Testis (tissue), 3 donors: ENCODE measurements around the gene FAM174C. TPM values are rescaled to one million over a fixed set of nuclear protein-coding genes. Genes with fewer than 3 reads are reported as not detected.

ENCODE experiments used
- DNase-seq: peaks from one replicate; pipeline ENCODE4 v3.0.0-alpha.2; 2019
- H3K27ac ChIP-seq, 2 donors: fragments of 200-600 bp; sonication (generic); one replicate each; pipeline ENCODE4 v1.5.1; 2019
- H3K27me3 ChIP-seq: fragments of 200-600 bp; sonication (generic); one replicate; pipeline ENCODE4 v1.5.1; 2019
- H3K36me3 ChIP-seq: fragments of 200-600 bp; sonication (generic); one replicate; pipeline ENCODE4 v1.5.1; 2017; ENCODE audit warnings: low read depth; ENCODE audit errors: missing control alignments
- H3K4me1 ChIP-seq: fragments of 200-600 bp; sonication (generic); one replicate; pipeline ENCODE4 v1.5.1; 2019
- H3K4me3 ChIP-seq, 2 donors: fragments of 200-600 bp; sonication (generic); one replicate each; pipeline ENCODE4 v1.5.1; 2017 to 2019
- H3K9me3 ChIP-seq: fragments of 200-600 bp; sonication (generic); one replicate; pipeline ENCODE4 v1.5.1; 2017
- POLR2A ChIP-seq: fragments of 450-650 bp; IDR thresholded peaks from one replicate; pipeline ENCODE4 v1.6.1; 2017; ENCODE audit warnings: antibody characterized with exemption, mild to moderate bottlenecking, moderate library complexity
- WGBS, 2 donors: methylation state at CpG; one replicate each; pipeline ENCODE4 v1.1.5; 2018; 5-methylcytosine and 5-hydroxymethylcytosine counted together
- intact Hi-C: fragments of 100-400 bp; cut with DNase I; formaldehyde crosslinking; loops from one replicate; pipeline ENCODE4 v1.15.1; 2023; ENCODE audit warnings: low total_unique reads
- polyA plus RNA-seq: library from polyadenylated mRNA; stranded (reverse); fragments of 350-450 nt; fragmentation: Illumina TruSeq; extraction: RNeasy Lipid Tissue Mini Kit (QIAGEN cat#74804); gene quantifications from one replicate; pipeline ENCODE4 v1.2.3, GENCODE V29; 2014; ENCODE audit warnings: low read depth, low replicate concordance; ENCODE audit not compliant: insufficient read depth
- total RNA-seq, 2 donors: library from RNA; depleted of rRNA; stranded (reverse); fragments of >200 nt; gene quantifications; one replicate each; pipeline ENCODE4 v1.2.3, GENCODE V29; 2016
- TF ChIP-seq, protein P1 (sequence below), 3 experiments: fragments of 450-650 bp in 2 of 3; fragments of 200-600 bp in 1 of 3; sonication (generic) in 1 of 3; IDR thresholded peaks; one replicate each; pipeline ENCODE4 v1.5.1; 2016 to 2019; ENCODE audit warnings: antibody characterized with exemption in 3 of 3, mild to moderate bottlenecking in 2 of 3, moderate library complexity in 1 of 3

The FAM174C gene
- total and polyA plus RNA-seq, 3 donors from 2014 or later: 51.6 to 128 (median 111) TPM

DNA sequence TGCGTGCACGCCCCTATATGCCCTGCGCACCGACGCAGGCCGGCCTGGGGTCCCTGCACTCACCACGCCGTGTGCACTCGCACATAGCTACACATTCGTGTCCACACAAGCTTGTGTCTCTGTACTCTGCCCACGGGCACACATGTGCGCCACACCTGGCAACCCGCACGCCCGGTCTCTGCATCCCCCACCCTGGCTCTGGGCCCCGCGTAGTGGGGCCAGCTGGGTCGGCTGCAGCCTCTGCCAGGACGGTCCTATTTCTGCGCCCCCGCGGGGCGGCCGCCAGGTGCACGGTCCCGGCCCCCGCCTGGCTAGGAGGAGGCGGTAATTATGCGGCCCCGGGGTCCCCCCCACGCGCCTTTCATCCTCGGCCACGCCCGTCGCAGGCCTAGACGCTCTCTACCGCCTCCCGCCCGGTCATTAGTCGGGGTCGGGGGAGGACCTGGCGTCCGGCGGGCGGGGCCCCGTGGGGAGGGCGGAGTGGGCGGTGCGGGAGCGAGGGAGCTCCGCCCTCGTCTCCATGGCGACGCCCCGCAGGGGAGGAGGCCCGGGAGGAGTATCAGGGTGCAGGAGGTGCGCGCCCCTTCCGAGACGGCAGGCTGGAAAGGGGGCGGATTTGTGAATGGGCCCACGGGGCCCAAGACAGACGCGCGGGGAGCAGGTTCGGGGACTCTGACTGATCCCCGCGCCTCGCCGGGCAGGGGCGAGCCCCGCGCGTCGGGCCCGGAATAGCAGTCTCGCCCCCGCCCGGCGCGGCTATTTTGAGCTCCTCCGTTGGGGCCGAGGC is 9.0 kb upstream of the FAM174C start:
- Histone ChIP-seq H3K4me1 (peaks cover 74% of the 10 kb centered on the region), H3K9me3 (no peaks in the 10 kb centered on the region), H3K36me3 (no peaks in the 10 kb centered on the region), H3K27ac (peak overlapping the region; percentile 68 to 89), H3K27me3 (no peaks in the 10 kb centered on the region), H3K4me3 (peak overlapping the region; percentile 50 to 60)
- 0 to 6% methylated on average over 28 to 57 of the region's 84 CpGs for WGBS, 2 donors
- TF ChIP-seq, protein P1, sequence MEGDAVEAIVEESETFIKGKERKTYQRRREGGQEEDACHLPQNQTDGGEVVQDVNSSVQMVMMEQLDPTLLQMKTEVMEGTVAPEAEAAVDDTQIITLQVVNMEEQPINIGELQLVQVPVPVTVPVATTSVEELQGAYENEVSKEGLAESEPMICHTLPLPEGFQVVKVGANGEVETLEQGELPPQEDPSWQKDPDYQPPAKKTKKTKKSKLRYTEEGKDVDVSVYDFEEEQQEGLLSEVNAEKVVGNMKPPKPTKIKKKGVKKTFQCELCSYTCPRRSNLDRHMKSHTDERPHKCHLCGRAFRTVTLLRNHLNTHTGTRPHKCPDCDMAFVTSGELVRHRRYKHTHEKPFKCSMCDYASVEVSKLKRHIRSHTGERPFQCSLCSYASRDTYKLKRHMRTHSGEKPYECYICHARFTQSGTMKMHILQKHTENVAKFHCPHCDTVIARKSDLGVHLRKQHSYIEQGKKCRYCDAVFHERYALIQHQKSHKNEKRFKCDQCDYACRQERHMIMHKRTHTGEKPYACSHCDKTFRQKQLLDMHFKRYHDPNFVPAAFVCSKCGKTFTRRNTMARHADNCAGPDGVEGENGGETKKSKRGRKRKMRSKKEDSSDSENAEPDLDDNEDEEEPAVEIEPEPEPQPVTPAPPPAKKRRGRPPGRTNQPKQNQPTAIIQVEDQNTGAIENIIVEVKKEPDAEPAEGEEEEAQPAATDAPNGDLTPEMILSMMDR (IDR thresholded peaks at IDR 0.05): no peak
- TF ChIP-seq POLR2A: no peak
- intact Hi-C loops: no loop called here
- DNase-seq: peak; percentile 84

DNA sequence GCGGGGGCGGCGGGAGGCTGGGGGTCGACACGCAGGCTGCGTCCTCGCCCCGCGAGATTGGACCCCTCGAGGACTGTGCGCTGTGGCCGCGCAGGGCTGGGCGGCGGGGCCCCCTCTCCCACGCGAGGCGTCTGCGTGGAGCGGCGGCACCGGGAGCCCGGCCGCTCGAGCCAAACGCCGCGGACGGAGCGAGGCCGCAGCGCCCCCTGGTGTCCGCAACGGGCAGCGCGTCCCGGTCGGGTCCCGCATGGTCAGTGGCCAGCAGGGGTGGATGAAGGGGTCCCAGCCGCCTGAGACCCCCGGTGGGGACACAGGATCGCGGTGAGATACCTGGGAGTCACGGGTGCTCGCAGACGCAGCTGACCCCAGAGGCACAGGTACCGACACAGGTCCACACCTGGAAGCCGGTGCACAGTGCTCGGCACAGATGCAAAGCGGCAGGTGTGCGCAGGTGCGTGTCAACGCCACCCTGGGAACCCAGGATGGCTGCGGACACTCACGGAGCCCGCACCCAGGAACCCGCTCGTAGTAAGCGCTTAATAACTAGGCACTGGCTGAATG is 8.3 kb upstream of the FAM174C start:
- peak overlapping the region; percentile 50 to 60 for H3K4me3 ChIP-seq
- WGBS, 2 donors: 0 to 3% methylated on average over 23 to 32 of the region's 59 CpGs
- intact Hi-C loops: no loop called here
- no peak for DNase-seq
- H3K4me1 ChIP-seq: peaks cover 74% of the 10 kb centered on the region
- H3K9me3 ChIP-seq: no peaks in the 10 kb centered on the region
- peak overlapping the region; percentile 68 to 89 for H3K27ac ChIP-seq
- TF ChIP-seq, protein P1 (IDR thresholded peaks at IDR 0.05): peak; percentile 98 to 100 (median 99)
- no peak for TF ChIP-seq POLR2A
- H3K27me3 ChIP-seq: no peaks in the 10 kb centered on the region
- no peaks in the 10 kb centered on the region for H3K36me3 ChIP-seq

DNA sequence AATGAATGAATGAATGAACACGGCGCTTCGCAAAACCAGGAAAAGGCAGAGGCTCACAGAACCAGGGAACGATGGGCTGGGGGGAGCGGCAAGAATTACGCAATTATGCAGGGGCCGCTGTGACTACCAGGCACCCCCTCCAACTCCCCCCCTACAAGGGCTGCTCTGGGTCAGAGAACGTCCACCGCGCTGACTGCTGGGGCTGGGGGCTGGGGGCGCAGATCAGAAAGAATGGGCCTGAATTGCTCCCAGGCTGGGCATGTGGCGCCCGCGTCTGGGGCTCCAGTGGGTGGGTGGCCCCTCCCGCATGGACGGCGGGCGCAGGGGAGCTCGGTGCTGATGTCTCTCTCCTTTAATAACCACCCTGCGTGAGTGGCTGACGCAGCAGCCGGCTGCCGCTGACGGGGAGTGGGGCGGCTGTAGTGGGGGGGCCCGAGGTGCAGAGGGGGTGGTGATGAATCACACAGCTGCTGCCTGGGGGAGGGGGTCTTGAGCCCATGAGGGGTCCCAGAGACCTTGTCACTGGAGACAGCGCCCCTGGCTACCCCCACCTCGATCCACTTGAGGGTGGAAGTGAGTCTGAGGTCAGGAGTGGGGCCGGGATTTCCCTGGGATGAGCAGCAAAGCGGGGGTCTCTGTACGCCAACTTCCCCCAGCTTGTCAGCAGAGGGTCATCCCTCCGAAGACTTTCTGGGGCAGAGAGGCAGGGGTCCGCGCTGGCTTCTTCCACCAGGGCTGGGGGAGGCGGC is 7.7 kb upstream of the FAM174C start:
- H3K4me3 ChIP-seq: peak overlapping the region in 1 of 2 donors; percentile 60
- no peak for DNase-seq
- TF ChIP-seq, protein P1 (IDR thresholded peaks at IDR 0.05): no peak
- no peak for TF ChIP-seq POLR2A

DNA sequence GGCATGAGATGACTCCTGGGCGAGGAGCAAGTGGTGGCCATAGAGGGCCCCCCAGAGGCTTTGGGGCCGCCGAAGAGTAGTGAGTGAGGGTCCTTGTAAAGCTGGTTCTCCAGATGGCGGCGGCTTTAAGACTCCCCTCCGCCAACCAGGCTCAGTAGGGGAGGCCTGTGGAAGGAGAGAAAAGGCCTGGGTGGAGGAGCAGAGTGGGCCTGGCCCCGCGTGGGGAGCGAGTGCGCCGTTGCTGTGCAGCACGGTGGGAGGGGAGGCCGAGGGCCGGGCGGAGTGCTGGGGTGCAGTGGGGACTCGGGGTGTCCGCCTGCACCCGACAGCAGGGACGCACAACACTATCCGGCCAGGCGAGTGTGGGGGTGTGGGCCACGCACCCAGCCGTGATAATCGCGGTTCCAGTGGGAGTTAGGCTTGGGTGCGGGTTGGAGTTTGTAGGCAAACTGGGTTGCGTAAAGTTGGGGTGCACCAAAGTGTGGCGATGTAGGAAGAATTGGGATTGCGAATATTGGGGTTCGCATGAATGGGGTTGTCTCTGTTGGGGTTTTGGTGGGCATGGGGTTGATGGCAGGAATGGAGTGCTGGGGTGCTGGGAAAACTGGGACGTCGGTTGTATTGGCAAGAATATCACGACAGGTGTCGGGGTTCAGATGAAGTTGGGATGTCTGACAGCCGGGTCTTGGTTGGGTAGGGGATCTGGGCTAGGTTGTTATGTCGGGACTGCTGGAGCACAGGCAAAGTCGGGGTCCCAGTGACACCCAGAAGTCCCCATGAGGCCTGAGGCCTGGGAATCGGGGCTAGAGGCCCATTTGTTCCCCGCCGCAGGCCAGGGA is 6.9 kb upstream of the FAM174C start:
- TF ChIP-seq POLR2A: no peak
- TF ChIP-seq, protein P1 (IDR thresholded peaks at IDR 0.05): peak in 1 of 3 experiments; percentile 1
- Histone ChIP-seq H3K4me3 (peak overlapping the region; percentile 73 to 99), H3K27me3 (no peaks in the 10 kb centered on the region), H3K36me3 (no peaks in the 10 kb centered on the region), H3K4me1 (peaks cover 72% of the 10 kb centered on the region), H3K27ac (peak overlapping the region; percentile 87 to 100), H3K9me3 (no peaks in the 10 kb centered on the region)
- no peak for DNase-seq
- WGBS, 2 donors: 40 to 47% methylated on average over 36 to 40 of the region's 40 CpGs
- intact Hi-C loops: no loop called here

More for the DNA sequence above, 7.7 kb upstream of the FAM174C start:
- Histone ChIP-seq H3K9me3 (no peaks in the 10 kb centered on the region), H3K4me1 (peaks cover 71% of the 10 kb centered on the region), H3K27me3 (no peaks in the 10 kb centered on the region), H3K36me3 (no peaks in the 10 kb centered on the region), H3K27ac (peak overlapping the region in 1 of 2 donors; percentile 87)
- 19 to 32% methylated on average over 21 to 34 of the region's 35 CpGs for WGBS, 2 donors
- intact Hi-C loops: no loop called here
